H7 (cell line): ENCODE data around the gene PHOSPHO1. TPM values are rescaled to one million over a fixed set of nuclear protein-coding genes. Genes with fewer than 3 reads are reported as not detected.

Source experiments
- DNase-seq: peaks from one replicate; pipeline ENCODE4 v3.0.0; 2012
- H3K27me3 ChIP-seq: 2 replicates; pipeline ENCODE4 v1.6.0; 2011; ENCODE audit warnings: mild to moderate bottlenecking, low read length; ENCODE audit not compliant: control insufficient read depth, insufficient read depth
- H3K36me3 ChIP-seq: replicated peaks from 2 replicates; pipeline ENCODE4 v1.5.1; 2011; ENCODE audit warnings: low read length; ENCODE audit not compliant: control insufficient read depth, insufficient read depth
- H3K4me3 ChIP-seq: 2 replicates; pipeline ENCODE4 v1.5.1; 2011; ENCODE audit warnings: low read depth, mild to moderate bottlenecking, control low read depth, low read length, moderate library complexity; ENCODE audit not compliant: insufficient read depth
- total RNA-seq: library from RNA; depleted of rRNA; stranded (reverse); fragments of >200 nt; shearing (Covaris generic); gene quantifications from 2 replicates; pipeline ENCODE4 v1.2.3, GENCODE V29; 2014

The PHOSPHO1 gene
- total RNA-seq, 1 experiment from 2014 or later = 0.69 TPM

- DNase-seq = peak; percentile 60
- H3K27me3 ChIP-seq = peaks cover 5% of the 10 kb centered on the region
- no peaks in the 10 kb centered on the region for H3K36me3 ChIP-seq
- no peak overlapping the region for H3K4me3 ChIP-seq
Measured at GRCh38 chr17:49217651-49218413, 12.8 kb downstream of the PHOSPHO1 start.

GRCh38 chr17:49216953-49217650, 13.5 kb downstream of the PHOSPHO1 start:
- Histone ChIP-seq H3K27me3 (no peaks in the 10 kb centered on the region), H3K36me3 (no peaks in the 10 kb centered on the region), H3K4me3 (no peak overlapping the region)
- DNase-seq = peak; percentile 52

- peak; percentile 55 for DNase-seq
- no peaks in the 10 kb centered on the region for H3K36me3 ChIP-seq
- H3K27me3 ChIP-seq = no peaks in the 10 kb centered on the region
- no peak overlapping the region for H3K4me3 ChIP-seq
Measured at GRCh38 chr17:49216482-49216881, 14.1 kb downstream of the PHOSPHO1 start.

GRCh38 chr17:49214676-49215360, 15.8 kb downstream of the PHOSPHO1 start:
- Histone ChIP-seq H3K27me3 (no peaks in the 10 kb centered on the region), H3K4me3 (no peak overlapping the region), H3K36me3 (no peaks in the 10 kb centered on the region)
- DNase-seq = no peak

GRCh38 chr17:49213847-49214246, 16.7 kb downstream of the PHOSPHO1 start:
- Histone ChIP-seq H3K36me3 (no peaks in the 10 kb centered on the region), H3K4me3 (no peak overlapping the region), H3K27me3 (no peaks in the 10 kb centered on the region)
- no peak for DNase-seq

GRCh38 chr17:49213399-49213798, 17.2 kb downstream of the PHOSPHO1 start:
- Histone ChIP-seq H3K4me3 (no peak overlapping the region), H3K36me3 (no peaks in the 10 kb centered on the region), H3K27me3 (no peaks in the 10 kb centered on the region)
- peak; percentile 37 for DNase-seq

GRCh38 chr17:49210158-49211029, 20.2 kb downstream of the PHOSPHO1 start, which contains the start of the genes ABI3 and GNGT2:
Gene ABI3 (plus strand): TSS chr17:49210707. CDS start chr17:49210725, 18 bp downstream.
Gene GNGT2 (minus strand): TSS chr17:49210574. CDS start chr17:49207422, 3,152 bp downstream.
- no peaks in the 10 kb centered on the region for H3K36me3 ChIP-seq
- DNase-seq = peak; percentile 83
- no peaks in the 10 kb centered on the region for H3K27me3 ChIP-seq
- peak within 1 kb of the TSS; percentile 14; the same call in 1 of the 2 replicates for H3K4me3 ChIP-seq

- H3K27me3 ChIP-seq = no peaks in the 10 kb centered on the region
Measured at GRCh38 chr17:49209061-49209571, 21.5 kb downstream of the PHOSPHO1 start.

GRCh38 chr17:49204516-49204915, 26.1 kb downstream of the PHOSPHO1 start:
- no peak overlapping the region for H3K4me3 ChIP-seq
- H3K27me3 ChIP-seq = no peaks in the 10 kb centered on the region
- no peaks in the 10 kb centered on the region for H3K36me3 ChIP-seq
- DNase-seq = no peak

More at GRCh38 chr17:49209061-49209571, 21.5 kb downstream of the PHOSPHO1 start:
- Histone ChIP-seq H3K36me3 (no peaks in the 10 kb centered on the region), H3K4me3 (no peak overlapping the region)
- peak; percentile 33 for DNase-seq

- Histone ChIP-seq H3K36me3 (no peaks in the 10 kb centered on the region), H3K4me3 (no peak overlapping the region), H3K27me3 (no peaks in the 10 kb centered on the region)
- DNase-seq = no peak
Measured at GRCh38 chr17:49203796-49204195, 26.8 kb downstream of the PHOSPHO1 start.

- no peak for DNase-seq
- Histone ChIP-seq H3K27me3 (no peaks in the 10 kb centered on the region), H3K4me3 (no peak overlapping the region), H3K36me3 (no peaks in the 10 kb centered on the region)
Measured at GRCh38 chr17:49201481-49201927, 29.1 kb downstream of the PHOSPHO1 start.

- Histone ChIP-seq H3K27me3 (no peaks in the 10 kb centered on the region), H3K36me3 (no peaks in the 10 kb centered on the region), H3K4me3 (no peak overlapping the region)
- no peak for DNase-seq
Measured at GRCh38 chr17:49200423-49201083, 30.0 kb downstream of the PHOSPHO1 start.

GRCh38 chr17:49198211-49198610, 32.4 kb downstream of the PHOSPHO1 start:
- H3K4me3 ChIP-seq = no peak overlapping the region
- no peak for DNase-seq
- H3K27me3 ChIP-seq = no peaks in the 10 kb centered on the region
- no peaks in the 10 kb centered on the region for H3K36me3 ChIP-seq
